T-helper 1 cell treated with Interleukin-12 subunit alpha and Interleukin-12 subunit beta and Interleukin-4 antibody, amounts not matched to agents 30 ng/mL and 1 ng/mL, for 36 hours (primary cell): ENCODE data around the gene ADAM30. TPM values are rescaled to one million over a fixed set of nuclear protein-coding genes. Genes with fewer than 3 reads are reported as not detected.

Experiments
- total RNA-seq: library from RNA; stranded (reverse); gene quantifications from 2 replicates; pipeline ENCODE4 v1.2.3, GENCODE V29; 2022

Gene ADAM30
- total RNA-seq, 1 donor from 2014 or later = not detected

Other genes with a start within 250 kb of the ADAM30 start
- 0.69 and 0.73 TPM in 2 replicates for gene ZNF697, start 248.2 kb downstream of the ADAM30 start, total RNA-seq
- 76.9 and 78.9 TPM in 2 replicates for gene PHGDH, start 184.6 kb downstream of the ADAM30 start, total RNA-seq
- gene HMGCS2, start 127.6 kb downstream of the ADAM30 start, total RNA-seq = not detected in 2 replicates
- gene REG4, start 85.1 kb downstream of the ADAM30 start, total RNA-seq = 0.61 and 1.0 TPM in 2 replicates
- 163 and 168 TPM in 2 replicates for gene NOTCH2, start 173.1 kb upstream of the ADAM30 start, total RNA-seq